Frontal cortex (tissue), 4 donors: ENCODE measurements around the gene SERINC3. TPM values are rescaled to one million over a fixed set of nuclear protein-coding genes. Genes with fewer than 3 reads are reported as not detected.

Experiments used
- DNase-seq, 2 donors: peaks; one replicate each; pipeline ENCODE4 v3.0.0; 2012; ENCODE audit warnings: low spot score in 2 of 2
- FAIRE-seq: peaks from 2 replicates; lab custom pipeline; 2012; peaks lifted over from hg19 to GRCh38; lab: Jason Lieb, UNC
- total RNA-seq: library from RNA; depleted of rRNA; stranded (reverse); fragments of >200 nt; gene quantifications from one replicate; pipeline ENCODE4 v1.2.3, GENCODE V29; 2014
- donor health status: control.
- donor health status: control.
- donor health status: control.

The SERINC3 gene
- total RNA-seq, 1 donor from 2014 or later, result 89.7 TPM

DNA sequence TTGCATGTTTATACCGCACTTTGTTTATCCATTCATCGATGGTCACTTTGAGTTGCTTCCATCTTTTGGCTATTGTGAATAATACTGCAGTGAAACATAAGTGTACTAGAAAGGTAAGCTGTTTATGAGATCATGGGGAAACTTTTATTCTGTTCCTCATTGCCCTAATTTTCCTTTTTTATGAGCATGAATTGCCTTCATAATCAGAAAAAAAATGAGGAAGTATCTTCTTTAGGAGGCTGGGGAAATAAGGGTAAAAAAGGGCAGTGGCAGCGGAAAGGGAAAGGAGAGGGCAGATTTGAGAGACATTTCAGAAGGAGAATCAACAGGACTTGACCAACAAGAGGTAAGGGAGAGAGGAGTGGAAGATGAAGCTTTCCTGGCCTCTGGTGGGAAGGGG, 14.3 kb upstream of the SERINC3 start:
- DNase-seq (no peak), FAIRE-seq (no peak)

DNA sequence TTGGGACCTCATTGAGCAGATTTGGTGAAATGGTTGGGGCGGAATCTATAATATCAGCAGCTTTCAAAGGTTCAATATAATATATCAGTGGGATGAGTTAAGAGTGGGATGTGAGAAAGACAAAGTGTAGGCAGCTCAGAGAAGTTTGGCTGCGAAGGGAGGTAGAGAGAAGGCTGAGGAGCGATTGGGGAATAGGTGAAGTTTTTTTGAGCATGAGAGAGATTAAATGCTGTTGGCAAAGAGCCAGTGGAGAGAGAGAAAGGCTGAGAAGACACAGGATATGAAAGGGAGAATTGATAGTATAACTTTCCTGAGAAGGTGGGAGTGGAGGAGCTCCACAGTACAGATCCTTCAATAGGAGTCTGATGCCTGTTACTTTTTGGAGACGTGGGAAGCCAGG, 12.1 kb upstream of the SERINC3 start:
- FAIRE-seq, result no peak
- no peak for DNase-seq

DNA sequence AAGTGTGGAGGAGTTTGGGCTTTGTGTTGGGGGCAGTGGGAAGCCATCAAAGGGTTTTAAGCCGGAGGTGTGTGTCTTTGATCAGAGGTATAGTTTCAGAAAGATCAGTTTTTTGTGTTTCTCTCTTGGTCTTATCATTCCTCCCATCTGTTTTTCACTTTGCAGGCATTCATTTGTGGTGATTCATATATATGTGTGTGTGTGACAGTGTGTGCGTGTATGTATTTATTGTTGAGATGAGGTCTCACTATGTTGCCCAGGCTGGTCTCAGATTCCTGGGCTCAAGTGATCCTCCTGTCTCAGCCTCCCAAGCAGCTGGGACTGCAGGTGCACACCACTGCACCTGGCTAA, 11.1 kb upstream of the SERINC3 start:
- FAIRE-seq (no peak), DNase-seq (no peak)

DNA sequence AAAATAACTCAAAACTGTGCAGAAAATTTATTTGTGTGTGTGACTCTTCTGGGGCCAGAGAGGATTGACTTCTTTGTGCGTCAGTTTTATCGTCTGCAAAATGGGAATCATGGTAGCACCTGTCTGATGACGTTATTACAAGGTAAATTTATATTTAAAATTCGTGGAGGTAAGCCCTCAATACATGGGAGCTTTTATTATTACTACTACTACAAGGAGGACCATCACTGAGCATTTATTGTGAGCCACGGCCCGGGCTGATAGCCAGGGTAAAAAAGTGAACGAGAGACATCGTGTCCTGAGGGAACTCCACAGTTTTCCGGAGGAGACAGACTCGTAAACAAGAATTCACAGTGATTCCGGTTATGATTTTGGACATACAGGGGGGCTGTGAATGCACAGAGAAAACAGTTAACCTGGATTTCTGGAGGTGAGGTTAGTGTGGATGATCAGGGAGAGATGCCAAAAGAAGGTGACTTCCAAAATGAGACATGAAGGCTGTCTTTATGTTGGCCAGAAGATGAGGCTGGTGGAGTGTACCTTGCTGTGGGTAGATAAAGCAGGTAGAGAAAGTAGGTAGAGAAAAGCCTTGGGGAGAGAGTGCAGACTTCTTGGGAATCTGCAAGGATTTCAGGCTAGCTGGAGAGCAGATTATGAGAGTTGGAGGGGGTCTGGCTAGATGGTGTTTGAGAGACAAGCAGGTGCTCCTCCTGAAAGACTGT, 10.6 kb upstream of the SERINC3 start:
- DNase-seq, result no peak
- FAIRE-seq, result no peak

DNA sequence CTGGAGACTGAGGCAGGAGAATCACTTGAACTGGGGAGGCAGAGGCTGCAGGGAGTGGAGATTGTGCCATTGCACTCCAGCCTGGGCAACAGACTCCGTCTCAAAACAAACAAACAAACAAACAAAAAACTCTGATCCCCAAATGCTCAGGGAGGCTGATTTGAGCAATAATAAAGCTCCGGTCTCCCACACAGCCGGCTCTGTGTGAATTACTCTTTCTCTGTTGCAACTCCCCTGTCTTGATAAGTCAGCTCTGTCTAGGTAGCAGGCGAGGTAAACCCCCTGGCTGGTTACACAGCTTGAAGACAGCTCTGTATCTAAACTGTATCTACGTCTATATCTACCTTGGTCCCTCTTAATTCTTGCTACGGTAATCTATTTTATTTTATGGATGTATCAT, 6.4 kb upstream of the SERINC3 start:
- FAIRE-seq, result no peak
- DNase-seq, result no peak

DNA sequence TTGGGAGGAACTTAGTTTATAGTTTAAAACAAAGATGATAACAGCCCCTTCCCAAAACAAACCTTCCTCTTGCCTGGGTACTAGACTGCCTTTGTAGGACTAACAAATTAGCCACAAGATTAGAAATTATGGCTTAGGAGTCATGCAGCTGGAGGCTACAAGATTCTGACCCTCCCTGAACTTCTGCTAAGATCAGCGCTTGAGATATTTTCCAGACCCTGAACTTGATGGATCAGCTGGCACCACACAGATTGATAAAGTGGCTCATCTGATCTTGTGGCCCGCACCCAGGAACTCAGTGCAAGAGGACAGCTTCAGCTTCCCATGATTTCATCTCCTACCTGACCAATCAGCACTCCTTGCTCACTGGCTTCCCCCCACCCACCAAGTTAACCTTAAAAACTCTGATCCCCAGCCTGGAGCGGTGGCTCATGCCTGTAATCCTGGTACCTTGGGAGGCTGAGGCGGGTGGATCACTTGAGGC, 5.9 kb upstream of the SERINC3 start:
- DNase-seq (no peak), FAIRE-seq (no peak)

DNA sequence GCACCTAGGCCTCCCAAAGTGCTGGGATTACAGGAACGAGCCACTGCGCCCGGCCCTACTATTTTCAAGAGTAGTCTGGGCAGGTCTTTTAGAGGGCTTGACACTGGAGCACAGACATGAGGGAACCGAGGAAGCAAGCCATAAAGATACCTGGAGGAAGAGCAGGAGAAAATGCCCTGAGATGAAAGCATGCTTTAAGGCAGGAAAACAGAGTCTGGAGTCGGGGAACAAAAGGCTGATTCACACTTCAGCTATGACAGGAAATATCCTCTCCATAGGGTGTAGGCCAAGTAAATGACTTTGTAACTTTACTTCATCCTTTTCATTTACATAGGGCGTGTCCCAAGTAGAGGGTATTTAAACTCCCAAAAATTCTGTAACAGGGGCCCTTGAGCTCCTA, 4.3 kb upstream of the SERINC3 start:
- DNase-seq (no peak), FAIRE-seq (no peak)

DNA sequence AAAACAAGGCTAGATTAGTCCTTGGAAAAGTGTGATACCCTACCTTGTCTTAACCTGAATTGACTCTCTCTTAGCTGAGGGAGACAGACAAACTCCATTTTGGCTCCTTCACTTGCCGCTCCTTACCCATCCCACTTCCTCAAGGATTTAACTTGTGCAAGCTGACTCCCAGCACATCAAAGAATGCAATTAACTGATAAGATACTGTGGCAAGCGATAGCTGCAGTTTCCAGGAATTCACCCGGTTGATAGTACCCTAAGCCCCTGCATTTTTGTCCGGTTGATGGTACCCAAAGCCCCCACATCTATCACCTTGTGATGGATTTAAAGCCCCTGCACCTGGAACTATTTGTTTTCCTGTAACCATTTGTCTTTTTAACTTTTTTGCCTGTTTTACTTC, 1.9 kb upstream of the SERINC3 start:
- no peak for FAIRE-seq
- no peak for DNase-seq

DNA sequence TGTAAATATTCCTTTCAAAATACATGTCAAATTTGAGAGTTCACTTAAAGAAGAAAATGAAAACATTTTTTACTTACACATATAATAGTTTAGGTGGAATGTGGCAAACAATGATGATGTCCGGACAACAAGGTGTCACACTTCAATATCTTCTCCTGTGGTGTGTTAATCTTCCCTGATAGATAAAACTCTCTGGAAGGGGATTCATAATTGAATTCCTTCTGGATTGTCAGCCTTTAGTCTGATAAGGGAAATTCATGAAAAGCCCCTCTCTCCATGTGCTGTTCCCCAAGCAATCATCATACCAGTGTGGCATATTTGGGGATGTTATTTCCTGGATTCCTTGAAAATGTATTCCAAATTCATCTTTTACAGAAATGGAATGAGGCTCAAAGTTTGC, 971 bp upstream of the SERINC3 start:
- FAIRE-seq (no peak), DNase-seq (no peak)

DNA sequence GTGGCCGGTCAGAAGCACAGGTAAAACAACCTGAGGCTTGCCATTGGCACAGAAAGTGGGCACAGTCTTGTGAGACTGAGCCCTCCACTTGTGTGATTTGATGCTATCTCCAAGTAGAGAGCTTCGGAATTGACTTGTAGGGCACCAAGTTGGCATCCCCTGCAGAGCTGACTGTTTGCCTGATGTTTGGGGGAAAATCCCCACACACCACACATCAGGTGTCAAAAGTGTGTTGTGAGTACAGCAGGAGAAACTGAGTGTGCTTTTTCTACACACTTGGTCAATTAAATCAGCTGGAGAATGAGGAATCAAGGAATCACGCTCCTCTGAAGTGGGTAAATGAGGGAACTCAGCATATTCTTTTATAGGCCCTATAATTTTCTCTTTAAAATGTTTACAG, 989 bp downstream of the SERINC3 start:
- no peak for DNase-seq

DNA sequence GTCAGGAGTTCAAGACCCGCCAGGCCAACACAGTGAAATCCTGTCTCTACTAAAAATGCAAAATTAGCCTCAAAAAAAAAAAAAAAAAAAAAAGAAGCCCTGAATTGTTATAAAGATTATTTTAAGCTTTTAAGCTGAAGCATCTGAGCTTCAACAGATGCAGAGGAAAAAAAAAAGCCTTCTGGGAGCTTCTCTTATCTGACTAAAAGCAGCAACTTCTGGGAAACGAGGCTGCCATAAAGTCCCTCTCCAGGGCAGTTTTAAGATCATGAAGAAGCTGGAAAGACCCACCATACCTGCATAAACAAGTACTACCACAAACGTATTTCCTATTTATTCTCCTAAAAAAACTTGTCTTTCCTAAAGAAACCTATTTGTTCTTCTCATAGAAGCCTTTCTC, 3.6 kb downstream of the SERINC3 start:
- FAIRE-seq (no peak), DNase-seq (no peak)

More for the DNA sequence above, 989 bp downstream of the SERINC3 start:
- FAIRE-seq, result no peak

DNA sequence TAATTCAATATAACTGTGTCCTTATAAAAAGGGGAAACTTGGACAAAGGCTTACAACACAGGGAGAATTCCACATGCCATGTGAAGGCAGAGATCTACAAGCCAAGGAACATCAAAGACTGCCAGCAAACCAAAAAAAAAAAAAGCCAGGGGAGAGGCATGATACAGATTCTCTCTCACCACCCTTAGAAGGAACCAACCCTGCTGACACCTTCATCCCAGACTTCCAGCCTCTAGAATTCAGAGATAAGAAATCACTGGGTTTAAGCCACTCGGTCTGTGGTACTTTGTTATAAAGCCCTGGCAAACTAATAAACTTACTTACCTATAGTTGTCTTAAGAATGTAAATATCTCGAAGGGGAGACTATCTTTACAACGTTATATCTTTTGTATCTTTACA, 4.4 kb downstream of the SERINC3 start:
- FAIRE-seq (no peak), DNase-seq (no peak)

DNA sequence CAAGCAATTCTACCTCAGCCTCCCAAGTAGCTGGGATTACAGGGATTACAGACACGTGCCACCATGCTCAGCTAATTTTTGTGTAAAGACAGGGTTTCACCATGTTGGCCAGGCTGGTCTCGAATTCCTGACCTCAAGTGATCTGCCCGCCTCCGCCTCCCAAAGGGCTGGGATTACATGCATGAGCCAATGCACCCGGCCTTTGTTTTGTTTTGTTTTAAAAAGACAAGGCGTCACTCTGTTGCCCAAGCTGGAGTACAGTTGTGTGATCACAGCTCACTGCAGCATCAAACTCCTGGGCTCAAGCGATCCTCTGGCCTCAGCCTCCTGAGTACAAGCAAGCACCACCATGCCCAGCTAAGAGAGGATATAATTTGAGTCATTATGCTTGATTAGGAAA, 5.4 kb downstream of the SERINC3 start:
- DNase-seq, result no peak
- no peak for FAIRE-seq

DNA sequence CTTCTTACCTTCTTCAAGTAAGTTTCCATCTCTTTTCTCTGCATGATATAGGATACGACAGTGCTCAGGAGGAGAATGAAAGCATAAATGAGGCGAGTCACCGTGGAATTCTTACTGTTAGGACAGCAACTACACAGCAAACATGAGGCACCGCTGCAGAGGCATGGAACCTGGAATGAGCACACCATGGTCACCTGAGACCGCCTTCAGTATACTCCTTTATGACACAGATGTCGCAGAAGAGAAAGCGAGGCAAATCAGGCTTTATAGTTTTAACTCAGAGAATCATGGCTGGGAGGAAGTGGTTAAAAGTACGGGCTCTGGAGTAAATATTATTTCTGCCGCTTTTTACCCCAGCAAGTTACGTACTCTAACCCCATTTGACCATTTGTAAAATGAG, 8.0 kb downstream of the SERINC3 start:
- no peak for FAIRE-seq

DNA sequence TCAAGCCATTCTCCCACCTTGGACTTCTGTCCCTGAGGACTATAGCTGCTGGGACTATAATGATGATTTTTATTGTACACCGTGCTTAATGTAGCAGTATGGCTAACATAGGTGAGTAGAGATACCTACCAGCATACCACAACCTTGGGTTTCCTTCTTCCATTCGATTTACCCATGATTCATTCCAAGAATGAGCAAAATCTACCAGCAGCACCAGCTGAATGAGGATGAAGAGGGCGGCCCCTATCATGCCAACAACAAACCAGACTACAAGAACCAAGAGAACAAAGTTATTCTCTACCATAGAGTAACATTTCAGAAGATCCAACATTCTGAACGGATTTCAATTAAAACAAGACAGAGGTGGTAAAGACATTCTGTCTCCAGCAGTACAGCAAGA, 12.1 kb downstream of the SERINC3 start:
- DNase-seq, result no peak
- FAIRE-seq, result no peak

More for the DNA sequence above, 8.0 kb downstream of the SERINC3 start:
- DNase-seq, result no peak

DNA sequence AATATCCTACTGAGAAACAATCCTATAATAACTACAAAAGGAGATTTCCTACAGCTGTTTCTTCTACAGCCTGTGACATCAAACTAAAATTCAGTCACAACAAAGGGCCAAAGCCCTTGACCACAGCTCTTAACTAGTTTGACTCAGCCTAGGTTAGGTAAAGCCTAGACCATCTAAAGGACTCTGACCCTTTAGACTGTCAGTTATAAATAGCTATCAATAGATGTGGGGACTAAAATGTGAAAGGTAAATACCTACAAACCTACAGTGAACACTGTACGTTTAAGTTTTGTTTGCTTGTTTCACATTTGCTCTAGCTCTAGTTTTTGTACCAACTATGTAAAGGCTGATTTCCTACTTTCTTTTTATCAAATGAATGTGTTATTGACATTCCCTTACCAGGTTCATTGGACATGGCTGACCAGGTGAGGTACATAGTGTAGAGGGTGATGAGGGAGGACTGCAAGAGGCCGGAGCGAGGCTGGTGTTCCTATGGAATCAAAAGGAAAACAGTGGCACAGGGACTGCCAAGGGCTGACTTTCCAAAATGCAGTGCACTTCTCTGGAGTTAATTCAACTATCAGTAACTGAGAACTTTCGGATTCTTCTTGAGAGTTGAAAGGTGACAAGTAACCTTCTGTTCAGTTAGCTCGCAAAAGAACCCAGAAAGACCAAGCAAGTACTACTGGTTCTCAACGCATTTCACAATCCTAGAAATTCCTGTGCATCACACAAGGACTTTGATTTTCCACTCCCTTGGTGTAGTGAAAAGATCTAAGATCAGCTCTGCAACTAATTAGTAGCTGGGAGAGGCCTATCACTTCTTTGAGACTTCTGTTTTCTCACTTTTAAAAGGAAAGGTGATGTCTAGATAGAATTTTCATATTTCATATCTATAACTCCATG, 17.2 kb downstream of the SERINC3 start:
- FAIRE-seq (no peak), DNase-seq (no peak)

DNA sequence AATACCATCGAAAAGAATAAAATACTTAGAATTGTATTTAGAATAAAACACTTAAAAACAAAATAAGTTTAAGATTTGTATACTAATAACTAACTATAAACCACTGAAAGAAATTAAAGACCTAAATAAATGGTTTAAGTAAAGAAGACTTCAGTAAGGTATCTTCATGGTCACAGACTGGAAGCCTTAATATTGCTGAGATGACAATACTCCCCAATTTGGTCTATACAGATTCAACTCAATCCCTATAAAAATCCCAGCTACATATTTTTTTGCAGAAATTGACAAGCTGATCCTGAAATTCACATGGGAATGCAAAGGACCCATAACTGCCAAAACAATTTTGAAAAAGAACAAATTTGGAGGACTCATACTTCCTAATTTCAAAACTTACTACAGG, 18.9 kb downstream of the SERINC3 start:
- FAIRE-seq (no peak), DNase-seq (no peak)

DNA sequence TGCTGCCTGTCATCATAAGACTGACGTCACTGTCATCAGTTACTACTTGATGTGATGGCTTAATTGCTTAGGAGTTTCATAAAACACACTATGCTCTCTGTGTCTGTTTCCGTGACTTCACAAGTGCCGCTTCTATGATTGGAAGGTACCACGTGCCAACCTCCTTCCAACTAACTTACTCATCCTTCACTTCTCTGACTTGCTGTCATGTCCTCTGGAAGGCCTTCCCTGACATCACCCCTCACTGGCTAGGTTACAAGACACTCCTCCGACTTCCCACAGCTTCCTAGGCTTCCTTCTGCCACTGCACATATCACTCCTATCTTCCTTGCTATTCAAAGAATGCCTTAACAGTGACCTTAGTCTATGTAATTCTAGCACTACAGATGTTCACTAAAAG, 20.4 kb downstream of the SERINC3 start:
- DNase-seq (no peak), FAIRE-seq (no peak)

DNA sequence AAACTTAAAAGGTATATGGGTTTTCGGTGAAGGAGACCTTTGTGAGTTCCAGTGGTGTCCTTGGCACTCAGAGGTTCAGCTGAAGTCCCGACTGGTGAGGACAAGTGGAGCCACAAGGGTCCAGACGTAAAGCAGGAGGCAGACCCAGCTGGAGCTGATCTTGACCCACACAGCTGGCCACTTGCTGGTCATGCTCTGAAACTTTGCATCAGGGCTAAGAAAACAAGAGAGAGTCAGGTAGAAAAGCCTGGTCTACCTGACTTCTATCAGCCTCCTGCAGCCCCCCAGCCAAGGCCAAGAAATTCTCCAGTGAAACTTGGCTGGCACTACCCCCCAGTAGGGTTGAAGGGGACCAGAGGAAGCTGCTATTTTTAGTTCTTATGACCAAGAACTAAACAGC, 21.6 kb downstream of the SERINC3 start:
- DNase-seq, result no peak
- FAIRE-seq, result no peak

DNA sequence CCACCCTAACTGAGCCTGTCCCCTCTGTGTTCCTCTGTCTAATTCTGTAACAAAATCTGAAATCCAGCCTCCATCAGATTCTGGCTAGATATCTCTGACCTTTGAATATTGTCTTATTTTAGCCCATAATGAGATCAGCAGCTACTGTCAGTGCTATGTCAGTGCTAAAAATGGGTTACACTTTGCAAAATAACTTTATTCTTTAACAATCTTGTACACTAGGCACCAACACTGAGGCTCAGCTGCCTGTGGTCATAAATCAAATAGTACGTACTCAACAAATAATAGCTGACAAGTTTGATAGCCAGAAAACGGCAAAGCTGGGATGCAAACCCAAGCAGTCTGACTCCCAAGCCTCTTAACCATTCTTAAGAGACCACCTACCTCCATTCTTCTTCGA, 24.1 kb downstream of the SERINC3 start:
- DNase-seq, result no peak
- no peak for FAIRE-seq

DNA sequence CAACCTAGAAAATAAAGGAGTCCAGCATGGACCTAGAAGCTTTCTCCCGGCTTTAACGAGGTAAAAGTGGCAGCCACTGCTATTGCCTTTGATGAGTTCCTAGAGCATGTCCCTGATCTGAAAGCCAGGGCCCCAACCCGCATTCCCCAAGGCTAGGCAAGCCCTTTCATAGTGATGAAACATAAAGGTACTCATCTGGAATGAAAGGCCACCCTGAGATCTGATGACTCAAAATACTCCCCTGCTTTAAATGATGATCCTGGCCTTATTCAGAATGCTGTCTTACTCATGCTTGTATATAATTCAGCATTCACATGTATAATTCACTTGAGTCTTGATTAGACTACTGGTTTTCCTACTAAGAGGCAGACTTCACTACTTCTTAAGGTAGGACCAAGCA, 24.9 kb downstream of the SERINC3 start:
- FAIRE-seq, result no peak
- no peak for DNase-seq
